Measurements from ENCODE around the gene ALDH3A1. TPM values are rescaled to one million over a fixed set of nuclear protein-coding genes. Genes with fewer than 3 reads are reported as not detected.

Gene ALDH3A1
- total RNA-seq, 1 donor from 2014 or later: 0.84 TPM

DNA sequence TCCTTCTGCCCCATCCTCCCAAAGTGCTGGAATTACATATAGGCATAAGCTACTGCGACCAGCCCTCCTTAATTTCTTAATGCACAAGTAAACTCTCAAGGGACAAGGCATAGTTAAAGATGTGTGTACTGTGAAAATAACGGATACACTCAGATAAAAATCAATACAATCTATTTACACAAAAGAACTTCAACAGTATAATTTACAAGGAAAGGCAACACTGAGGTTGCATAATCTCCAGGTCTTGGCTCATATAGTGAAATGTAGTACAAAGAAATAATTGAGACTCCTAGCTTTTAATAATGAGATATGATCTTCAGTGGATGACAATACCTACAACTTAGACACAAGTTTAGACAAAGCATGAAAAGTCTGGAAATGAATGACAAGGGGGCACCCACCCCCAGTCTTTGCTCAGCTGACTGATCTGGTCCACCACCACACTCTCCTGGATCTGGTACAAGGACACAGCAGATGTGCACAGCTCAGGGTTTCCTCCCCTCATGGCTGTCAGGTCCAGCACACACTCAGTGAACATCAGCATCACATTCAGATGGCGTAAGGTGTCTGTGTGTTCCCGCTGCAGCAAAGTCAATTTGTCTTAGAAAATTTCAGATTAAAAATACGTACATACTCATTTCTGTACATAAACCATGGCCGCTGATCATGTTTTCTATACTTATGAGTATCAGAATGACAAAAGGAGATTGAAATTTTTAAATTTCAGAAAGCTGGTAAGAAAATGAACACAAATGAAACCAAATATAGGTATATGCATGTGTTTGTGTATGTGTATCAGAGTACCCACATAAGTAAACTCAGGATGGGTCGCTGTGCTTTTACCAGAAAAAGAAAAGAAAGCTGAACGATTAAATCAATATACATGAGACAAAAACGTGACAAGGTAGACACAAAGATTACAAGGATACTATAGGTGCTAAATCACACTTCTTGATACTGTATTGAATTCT is 33.7 kb upstream of the ALDH3A1 start:
- no peak for DNase-seq (ENCODE audit: low read depth)
- Histone ChIP-seq H3K36me3 (ENCODE audit: control insufficient read depth, insufficient read depth, low read length) (no peaks in the 10 kb centered on the region), H3K27me3 (ENCODE audit: control insufficient read depth, insufficient read depth, low read length) (no peaks in the 10 kb centered on the region), H3K4me3 (ENCODE audit: low read depth, low read length) (no peak overlapping the region)
- TF ChIP-seq, protein P1, sequence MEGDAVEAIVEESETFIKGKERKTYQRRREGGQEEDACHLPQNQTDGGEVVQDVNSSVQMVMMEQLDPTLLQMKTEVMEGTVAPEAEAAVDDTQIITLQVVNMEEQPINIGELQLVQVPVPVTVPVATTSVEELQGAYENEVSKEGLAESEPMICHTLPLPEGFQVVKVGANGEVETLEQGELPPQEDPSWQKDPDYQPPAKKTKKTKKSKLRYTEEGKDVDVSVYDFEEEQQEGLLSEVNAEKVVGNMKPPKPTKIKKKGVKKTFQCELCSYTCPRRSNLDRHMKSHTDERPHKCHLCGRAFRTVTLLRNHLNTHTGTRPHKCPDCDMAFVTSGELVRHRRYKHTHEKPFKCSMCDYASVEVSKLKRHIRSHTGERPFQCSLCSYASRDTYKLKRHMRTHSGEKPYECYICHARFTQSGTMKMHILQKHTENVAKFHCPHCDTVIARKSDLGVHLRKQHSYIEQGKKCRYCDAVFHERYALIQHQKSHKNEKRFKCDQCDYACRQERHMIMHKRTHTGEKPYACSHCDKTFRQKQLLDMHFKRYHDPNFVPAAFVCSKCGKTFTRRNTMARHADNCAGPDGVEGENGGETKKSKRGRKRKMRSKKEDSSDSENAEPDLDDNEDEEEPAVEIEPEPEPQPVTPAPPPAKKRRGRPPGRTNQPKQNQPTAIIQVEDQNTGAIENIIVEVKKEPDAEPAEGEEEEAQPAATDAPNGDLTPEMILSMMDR (IDR thresholded peaks at IDR 0.05; ENCODE audit: insufficient read depth, low read length, poor library complexity, severe bottlenecking): no peak

DNA sequence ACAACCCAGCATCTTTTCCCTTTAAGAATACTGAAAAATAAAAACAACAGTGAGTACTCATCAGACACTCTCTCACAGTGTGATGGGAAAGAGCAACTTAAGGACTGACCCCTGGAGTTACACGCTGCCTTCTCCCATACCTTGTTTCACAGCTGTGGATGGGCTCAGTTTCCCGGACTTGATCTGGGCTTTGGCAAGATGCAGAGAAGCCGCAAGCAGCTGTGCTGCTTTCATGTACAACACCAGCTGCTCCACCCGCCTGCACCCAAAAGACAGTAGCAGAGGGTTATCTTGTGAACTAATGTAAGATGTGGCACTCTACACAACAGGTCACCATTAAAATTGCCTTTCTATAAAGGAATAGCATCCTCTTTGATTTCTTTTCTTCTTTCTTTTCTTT is 32.7 kb upstream of the ALDH3A1 start:
- H3K4me3 ChIP-seq (ENCODE audit: low read depth, low read length): no peak overlapping the region
- no peaks in the 10 kb centered on the region for H3K27me3 ChIP-seq (ENCODE audit: control insufficient read depth, insufficient read depth, low read length)
- no peak for DNase-seq (ENCODE audit: low read depth)
- H3K36me3 ChIP-seq (ENCODE audit: control insufficient read depth, insufficient read depth, low read length): no peaks in the 10 kb centered on the region
- TF ChIP-seq, protein P1 (IDR thresholded peaks at IDR 0.05; ENCODE audit: insufficient read depth, low read length, poor library complexity, severe bottlenecking): no peak

DNA sequence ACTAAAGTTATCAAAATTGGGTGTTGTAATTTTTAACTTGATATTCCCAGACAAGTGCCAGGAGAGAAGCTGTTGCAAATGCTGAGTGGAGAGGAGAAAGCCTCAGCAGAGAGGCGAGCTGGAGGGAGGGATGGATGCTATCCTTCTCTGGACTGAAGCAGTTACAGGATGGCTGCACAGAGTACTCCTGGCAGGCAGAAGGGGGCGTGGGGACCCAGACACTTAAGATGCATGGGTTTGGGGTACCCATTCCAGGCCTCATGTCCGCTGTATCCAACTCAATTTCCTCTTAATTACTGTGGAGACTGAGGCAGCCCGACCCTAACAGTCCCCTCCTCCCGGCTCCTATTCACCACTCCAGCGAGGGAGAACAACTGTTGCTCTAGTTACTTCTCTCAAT is 25.4 kb upstream of the ALDH3A1 start:
- H3K27me3 ChIP-seq (ENCODE audit: control insufficient read depth, insufficient read depth, low read length): no peaks in the 10 kb centered on the region
- DNase-seq (ENCODE audit: low read depth): no peak
- no peak overlapping the region for H3K4me3 ChIP-seq (ENCODE audit: low read depth, low read length)
- TF ChIP-seq, protein P1 (IDR thresholded peaks at IDR 0.05; ENCODE audit: insufficient read depth, low read length, poor library complexity, severe bottlenecking): no peak
- no peaks in the 10 kb centered on the region for H3K36me3 ChIP-seq (ENCODE audit: control insufficient read depth, insufficient read depth, low read length)

DNA sequence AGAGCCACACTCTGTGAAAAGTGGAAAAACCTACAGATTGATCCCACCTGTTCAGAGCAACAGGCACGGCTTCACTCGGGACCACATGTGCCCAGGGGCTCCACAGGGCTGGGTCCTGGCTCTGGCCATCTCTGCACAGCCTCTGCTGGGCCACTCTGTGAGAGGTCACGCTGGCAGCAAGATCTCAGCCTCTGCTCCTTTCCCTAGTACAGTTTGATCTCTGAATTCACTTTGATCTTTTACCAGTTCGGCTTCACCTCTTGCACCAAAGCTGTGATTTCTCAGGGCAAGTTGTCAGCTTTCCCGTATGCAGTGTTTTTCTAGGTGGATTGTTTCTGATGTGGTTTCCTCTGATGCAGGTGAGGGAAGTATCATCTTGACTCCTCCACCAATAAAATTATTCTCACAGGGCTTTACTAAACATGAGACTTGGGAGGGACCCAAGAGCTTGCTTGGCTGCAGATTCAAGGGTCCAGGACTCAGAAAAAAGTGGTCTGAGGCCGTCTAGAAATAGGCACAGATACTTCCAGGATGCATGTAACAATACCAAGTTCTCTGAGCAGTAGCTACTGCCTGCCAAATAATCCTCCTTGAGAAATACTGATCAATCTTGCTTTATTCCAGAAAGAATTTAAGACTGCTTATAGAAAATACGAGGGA is 24.0 kb upstream of the ALDH3A1 start:
- TF ChIP-seq, protein P1 (IDR thresholded peaks at IDR 0.05; ENCODE audit: insufficient read depth, low read length, poor library complexity, severe bottlenecking): no peak
- DNase-seq (ENCODE audit: low read depth): no peak
- H3K36me3 ChIP-seq (ENCODE audit: control insufficient read depth, insufficient read depth, low read length): no peaks in the 10 kb centered on the region
- H3K4me3 ChIP-seq (ENCODE audit: low read depth, low read length): no peak overlapping the region
- H3K27me3 ChIP-seq (ENCODE audit: control insufficient read depth, insufficient read depth, low read length): no peaks in the 10 kb centered on the region

DNA sequence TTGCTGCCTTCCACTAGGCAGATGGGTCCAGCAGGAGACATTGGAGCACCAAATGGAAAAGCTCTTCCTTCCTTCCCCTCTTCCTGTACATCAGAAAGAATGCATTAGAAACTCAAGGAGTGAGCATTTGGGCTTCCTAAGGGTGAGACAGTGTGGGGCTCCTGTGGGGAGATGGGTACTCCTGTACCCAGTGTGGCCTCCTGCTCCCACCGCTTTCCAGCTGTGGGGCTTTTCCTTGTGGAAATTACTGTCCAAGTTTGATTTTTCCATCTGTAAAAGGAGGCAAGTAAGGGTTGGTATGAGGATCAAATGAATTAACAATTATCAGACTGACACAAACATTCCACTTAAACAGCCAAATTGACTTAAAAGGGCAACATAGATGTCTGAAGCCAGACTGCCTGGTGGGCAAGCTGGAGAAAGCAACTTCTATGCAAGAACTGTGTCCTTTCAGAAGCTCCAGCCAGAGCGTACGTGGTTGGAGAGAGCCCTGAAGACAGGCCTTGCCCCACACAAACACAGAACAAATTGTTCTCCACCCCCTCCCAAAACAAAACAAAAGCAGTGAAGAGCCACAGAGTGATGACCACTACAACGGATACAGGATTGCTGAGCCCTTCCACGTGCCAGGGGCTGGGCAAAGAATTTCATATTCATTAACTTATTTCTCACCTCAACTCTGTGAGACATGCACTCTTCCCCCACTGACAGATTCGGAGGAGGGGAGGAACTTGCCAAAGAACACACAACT is 23.1 kb upstream of the ALDH3A1 start:
- TF ChIP-seq, protein P1 (IDR thresholded peaks at IDR 0.05; ENCODE audit: insufficient read depth, low read length, poor library complexity, severe bottlenecking): no peak
- DNase-seq (ENCODE audit: low read depth): no peak
- Histone ChIP-seq H3K4me3 (ENCODE audit: low read depth, low read length) (no peak overlapping the region), H3K27me3 (ENCODE audit: control insufficient read depth, insufficient read depth, low read length) (no peaks in the 10 kb centered on the region), H3K36me3 (ENCODE audit: control insufficient read depth, insufficient read depth, low read length) (no peaks in the 10 kb centered on the region)
